Trophoblast cell (in vitro differentiated cells and primary cell): ENCODE data around the gene RNGTT.

Experiments used
- DNase-seq, 2 donors: peaks; one replicate each; pipeline ENCODE4 v3.0.0-alpha.2; 2016
- H2AFZ ChIP-seq: 2 replicates; pipeline ENCODE4 v1.6.1; 2013; ENCODE audit warnings: low read length, moderate library complexity, mild to moderate bottlenecking; ENCODE audit not compliant: insufficient read depth, poor library complexity
- H2AK5ac ChIP-seq: 2 replicates; pipeline ENCODE4 v1.6.1; 2013; ENCODE audit warnings: mild to moderate bottlenecking, low read length
- H2BK120ac ChIP-seq: 2 replicates; pipeline ENCODE4 v1.6.1; 2013; ENCODE audit warnings: low read length, mild to moderate bottlenecking, moderate library complexity; ENCODE audit not compliant: insufficient read depth, poor library complexity
- H2BK12ac ChIP-seq: 2 replicates; pipeline ENCODE4 v1.6.1; 2013; ENCODE audit warnings: mild to moderate bottlenecking, low read length, moderate library complexity
- H2BK5ac ChIP-seq: 2 replicates; pipeline ENCODE4 v1.6.1; 2013; ENCODE audit warnings: low read length, low read depth, moderate library complexity, mild to moderate bottlenecking; ENCODE audit not compliant: poor library complexity
- H3K14ac ChIP-seq: 2 replicates; pipeline ENCODE4 v1.6.1; 2013; ENCODE audit warnings: mild to moderate bottlenecking, low read length
- H3K18ac ChIP-seq: 2 replicates; pipeline ENCODE4 v1.6.1; 2013; ENCODE audit warnings: mild to moderate bottlenecking, low read length
- H3K23ac ChIP-seq: 2 replicates; pipeline ENCODE4 v1.6.1; 2013; ENCODE audit warnings: low read length
- H3K27ac ChIP-seq: 2 replicates; pipeline ENCODE4 v1.5.1; 2013; ENCODE audit warnings: low read depth, mild to moderate bottlenecking, inconsistent platforms, low read length, moderate library complexity
- H3K27me3 ChIP-seq: 2 replicates; pipeline ENCODE4 v1.6.1; 2013; ENCODE audit warnings: inconsistent platforms, mild to moderate bottlenecking, low read length, moderate library complexity; ENCODE audit not compliant: insufficient read depth
- H3K36me3 ChIP-seq, 2 experiments: 1 replicate in 1 of 2; 2 replicates in 1 of 2; pipeline ENCODE4 v1.6.1; 2013; ENCODE audit warnings: low read length in 2 of 2, mild to moderate bottlenecking in 2 of 2, moderate library complexity in 1 of 2; ENCODE audit not compliant: insufficient read depth in 2 of 2, control insufficient read depth in 1 of 2
- H3K4ac ChIP-seq: 2 replicates; pipeline ENCODE4 v1.6.1; 2013; ENCODE audit warnings: low read depth, mild to moderate bottlenecking, low read length, moderate library complexity
- H3K4me1 ChIP-seq, 2 experiments: 1 replicate in 1 of 2; 2 replicates in 1 of 2; pipeline ENCODE4 v1.6.1; 2013; ENCODE audit warnings: low read length in 2 of 2, mild to moderate bottlenecking in 2 of 2, moderate library complexity in 1 of 2; ENCODE audit not compliant: insufficient read depth in 2 of 2, control insufficient read depth in 1 of 2
- H3K4me2 ChIP-seq: 2 replicates; pipeline ENCODE4 v1.6.1; 2013; ENCODE audit warnings: inconsistent platforms, mild to moderate bottlenecking, low read length, moderate library complexity
- H3K4me3 ChIP-seq: 2 replicates; pipeline ENCODE4 v1.5.1; 2013; ENCODE audit warnings: mild to moderate bottlenecking, low read depth, low read length, inconsistent platforms
- H3K79me1 ChIP-seq: one replicate; pipeline ENCODE4 v1.6.1; 2013; ENCODE audit warnings: low read length
- H3K79me2 ChIP-seq: 2 replicates; pipeline ENCODE4 v1.6.1; 2013; ENCODE audit warnings: low read length, mild to moderate bottlenecking; ENCODE audit not compliant: control insufficient read depth, insufficient read depth, poor library complexity
- H3K9ac ChIP-seq: 2 replicates; pipeline ENCODE4 v1.6.1; 2013; ENCODE audit warnings: mild to moderate bottlenecking, low read length
- H3K9me3 ChIP-seq: 2 replicates; pipeline ENCODE4 v1.6.1; 2013; ENCODE audit warnings: low read depth, mild to moderate bottlenecking, control low read depth, inconsistent platforms, low read length; ENCODE audit not compliant: insufficient read depth
- H4K12ac ChIP-seq: 2 replicates; pipeline ENCODE4 v1.6.1; 2013; ENCODE audit warnings: low read depth, mild to moderate bottlenecking, low read length, moderate library complexity
- H4K8ac ChIP-seq: 2 replicates; pipeline ENCODE4 v1.6.1; 2013; ENCODE audit warnings: low read depth, mild to moderate bottlenecking, low read length, moderate library complexity
- H4K91ac ChIP-seq: one replicate; pipeline ENCODE4 v1.6.1; 2013; ENCODE audit warnings: low read depth, mild to moderate bottlenecking, low read length, moderate library complexity
- WGBS: extraction: QIAGEN DNeasy Blood & Tissue Kit; methylation state at CpG from one replicate; pipeline ENCODE4 v1.1.7; 2013; ENCODE audit warnings: missing lambda C conversion rate; ENCODE audit not compliant: insufficient read length, insufficient coverage; ENCODE audit errors: extremely low coverage; 5-methylcytosine and 5-hydroxymethylcytosine counted together

Gene RNGTT

GRCh38 chr6:88760091-88760490, 203.3 kb downstream of the RNGTT start:
- Histone ChIP-seq H4K91ac (no peak overlapping the region), H3K9ac (no peak overlapping the region), H3K18ac (no peak overlapping the region), H3K79me1 (no peaks in the 10 kb centered on the region), H4K8ac (no peak overlapping the region), H3K27ac (no peak overlapping the region), H3K4me1 (no peaks in the 10 kb centered on the region), H3K27me3 (no peaks in the 10 kb centered on the region), H3K4me3 (no peak overlapping the region), H2AFZ (no peak overlapping the region), H3K36me3 (no peaks in the 10 kb centered on the region), H2BK12ac (no peak overlapping the region), H3K23ac (no peak overlapping the region), H3K79me2 (no peaks in the 10 kb centered on the region), H2BK5ac (no peak overlapping the region), H2AK5ac (no peak overlapping the region), H3K4me2 (no peak overlapping the region), H3K9me3 (no peaks in the 10 kb centered on the region), H2BK120ac (no peak overlapping the region), H3K14ac (no peak overlapping the region), H4K12ac (no peak overlapping the region), H3K4ac (no peak overlapping the region)
- WGBS: no CpG with 5 or more reads among the region's 2 CpGs
- DNase-seq: no peak

GRCh38 chr6:88750936-88751335, 212.5 kb downstream of the RNGTT start:
- Histone ChIP-seq H2AK5ac (no peak overlapping the region), H3K4me1 (no peaks in the 10 kb centered on the region), H3K27me3 (no peaks in the 10 kb centered on the region), H4K8ac (no peak overlapping the region), H3K4ac (no peak overlapping the region), H3K27ac (no peak overlapping the region), H3K4me3 (no peak overlapping the region), H4K12ac (no peak overlapping the region), H4K91ac (no peak overlapping the region), H3K14ac (no peak overlapping the region), H2AFZ (no peak overlapping the region), H3K4me2 (no peak overlapping the region), H3K9me3 (no peaks in the 10 kb centered on the region), H3K23ac (no peak overlapping the region), H3K18ac (no peak overlapping the region), H2BK12ac (no peak overlapping the region), H3K36me3 (no peaks in the 10 kb centered on the region), H3K9ac (no peak overlapping the region), H3K79me1 (no peaks in the 10 kb centered on the region), H2BK5ac (no peak overlapping the region), H3K79me2 (no peaks in the 10 kb centered on the region), H2BK120ac (no peak overlapping the region)
- WGBS: no CpG with 5 or more reads among the region's 2 CpGs
- no peak for DNase-seq

GRCh38 chr6:88749849-88750248, 213.6 kb downstream of the RNGTT start:
- no peak overlapping the region for H2BK12ac ChIP-seq
- H3K36me3 ChIP-seq: peaks cover 0 to 2% of the 10 kb centered on the region in 2 experiments
- H2AK5ac ChIP-seq: no peak overlapping the region
- no peak overlapping the region for H3K27ac ChIP-seq
- H3K9ac ChIP-seq: no peak overlapping the region
- WGBS: no CpG with 5 or more reads among the region's 1 CpG
- no peak overlapping the region for H2AFZ ChIP-seq
- no peaks in the 10 kb centered on the region for H3K9me3 ChIP-seq
- H2BK120ac ChIP-seq: no peak overlapping the region
- no peak overlapping the region for H3K18ac ChIP-seq
- no peak overlapping the region for H3K4me3 ChIP-seq
- H3K79me2 ChIP-seq: no peaks in the 10 kb centered on the region
- H3K4me1 ChIP-seq: no peaks in the 10 kb centered on the region
- no peak overlapping the region for H4K8ac ChIP-seq
- no peak overlapping the region for H3K14ac ChIP-seq
- H3K79me1 ChIP-seq: no peaks in the 10 kb centered on the region
- H4K12ac ChIP-seq: no peak overlapping the region
- H3K4me2 ChIP-seq: no peak overlapping the region
- no peak overlapping the region for H3K4ac ChIP-seq
- no peak overlapping the region for H4K91ac ChIP-seq
- H2BK5ac ChIP-seq: no peak overlapping the region
- no peaks in the 10 kb centered on the region for H3K27me3 ChIP-seq
- no peak for DNase-seq
- H3K23ac ChIP-seq: no peak overlapping the region

GRCh38 chr6:88748141-88748540, 215.3 kb downstream of the RNGTT start:
- no CpG with 5 or more reads among the region's 2 CpGs for WGBS
- no peak overlapping the region for H2BK5ac ChIP-seq
- peaks cover 0 to 2% of the 10 kb centered on the region in 2 experiments for H3K36me3 ChIP-seq
- no peaks in the 10 kb centered on the region for H3K79me2 ChIP-seq
- no peaks in the 10 kb centered on the region for H3K27me3 ChIP-seq
- H3K9ac ChIP-seq: no peak overlapping the region
- H2BK120ac ChIP-seq: no peak overlapping the region
- H2AK5ac ChIP-seq: no peak overlapping the region
- no peak overlapping the region for H3K4me3 ChIP-seq
- no peak overlapping the region for H3K4me2 ChIP-seq
- no peak overlapping the region for H4K91ac ChIP-seq
- no peak for DNase-seq
- H3K4ac ChIP-seq: no peak overlapping the region
- no peak overlapping the region for H4K8ac ChIP-seq
- no peaks in the 10 kb centered on the region for H3K79me1 ChIP-seq
- no peak overlapping the region for H3K18ac ChIP-seq
- H2AFZ ChIP-seq: no peak overlapping the region
- no peak overlapping the region for H4K12ac ChIP-seq
- H3K14ac ChIP-seq: no peak overlapping the region
- no peaks in the 10 kb centered on the region for H3K4me1 ChIP-seq
- no peak overlapping the region for H3K27ac ChIP-seq
- H2BK12ac ChIP-seq: no peak overlapping the region
- H3K23ac ChIP-seq: no peak overlapping the region
- H3K9me3 ChIP-seq: no peaks in the 10 kb centered on the region
